Subcutaneous adipose tissue (tissue), 4 donors: ENCODE results near the gene PLEKHA8. TPM values are rescaled to one million over a fixed set of nuclear protein-coding genes. Genes with fewer than 3 reads are reported as not detected.

Experiments
- total RNA-seq, 4 donors: library from RNA; depleted of rRNA; stranded (reverse); fragments of >200 nt; gene quantifications; one replicate each; pipeline ENCODE4 v1.1.0, GENCODE V29; 2016
- TF ChIP-seq, protein P1 (sequence below): fragments of 450-650 bp; IDR thresholded peaks from one replicate; pipeline ENCODE4 v1.5.1; 2016; ENCODE audit warnings: low read depth, mild to moderate bottlenecking, control low read depth, antibody characterized with exemption, moderate library complexity

Gene PLEKHA8
- total RNA-seq, 4 donors from 2014 or later, result 7.8 to 13.9 (median 8.6) TPM

DNA sequence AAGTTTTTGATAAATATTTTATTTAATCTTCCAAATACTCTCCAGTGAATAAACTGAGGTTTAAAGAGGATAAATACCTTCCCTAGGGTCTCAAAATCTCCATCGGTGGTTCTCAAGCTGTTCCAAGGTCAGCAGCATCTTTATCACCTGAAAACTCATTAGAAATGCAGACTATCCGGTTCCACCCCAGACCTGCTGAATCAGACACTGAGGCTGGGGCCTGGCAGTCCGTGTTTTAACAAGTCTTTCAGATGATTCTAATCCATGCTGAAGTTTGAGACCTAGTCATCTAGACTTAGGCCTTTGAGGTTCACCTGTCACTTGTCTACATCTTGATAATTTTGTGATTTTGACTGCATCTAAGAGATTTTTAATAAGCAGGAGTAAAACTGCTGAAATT lies 37.5 kb downstream of the PLEKHA8 start:
- TF ChIP-seq, protein P1, sequence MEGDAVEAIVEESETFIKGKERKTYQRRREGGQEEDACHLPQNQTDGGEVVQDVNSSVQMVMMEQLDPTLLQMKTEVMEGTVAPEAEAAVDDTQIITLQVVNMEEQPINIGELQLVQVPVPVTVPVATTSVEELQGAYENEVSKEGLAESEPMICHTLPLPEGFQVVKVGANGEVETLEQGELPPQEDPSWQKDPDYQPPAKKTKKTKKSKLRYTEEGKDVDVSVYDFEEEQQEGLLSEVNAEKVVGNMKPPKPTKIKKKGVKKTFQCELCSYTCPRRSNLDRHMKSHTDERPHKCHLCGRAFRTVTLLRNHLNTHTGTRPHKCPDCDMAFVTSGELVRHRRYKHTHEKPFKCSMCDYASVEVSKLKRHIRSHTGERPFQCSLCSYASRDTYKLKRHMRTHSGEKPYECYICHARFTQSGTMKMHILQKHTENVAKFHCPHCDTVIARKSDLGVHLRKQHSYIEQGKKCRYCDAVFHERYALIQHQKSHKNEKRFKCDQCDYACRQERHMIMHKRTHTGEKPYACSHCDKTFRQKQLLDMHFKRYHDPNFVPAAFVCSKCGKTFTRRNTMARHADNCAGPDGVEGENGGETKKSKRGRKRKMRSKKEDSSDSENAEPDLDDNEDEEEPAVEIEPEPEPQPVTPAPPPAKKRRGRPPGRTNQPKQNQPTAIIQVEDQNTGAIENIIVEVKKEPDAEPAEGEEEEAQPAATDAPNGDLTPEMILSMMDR, result no peak

DNA sequence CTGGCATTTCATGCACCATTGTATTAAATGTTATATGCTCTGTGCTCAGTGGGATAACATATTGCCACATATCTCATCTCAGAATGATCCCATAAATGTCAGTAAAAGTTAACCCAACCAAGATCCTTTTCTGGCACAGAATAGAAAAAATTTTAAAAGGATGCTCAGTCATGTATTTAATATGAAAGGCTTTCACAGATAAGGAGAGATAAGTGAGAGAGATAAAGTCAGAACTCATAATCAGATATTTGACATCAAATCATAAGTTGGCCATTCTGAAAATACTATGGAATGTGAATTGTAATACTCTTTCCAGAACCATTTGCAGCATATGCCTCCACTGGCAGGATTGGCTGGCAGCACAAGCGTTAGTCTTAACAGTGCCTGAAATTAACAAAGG lies 38.5 kb downstream of the PLEKHA8 start:
- TF ChIP-seq, protein P1, result no peak

DNA sequence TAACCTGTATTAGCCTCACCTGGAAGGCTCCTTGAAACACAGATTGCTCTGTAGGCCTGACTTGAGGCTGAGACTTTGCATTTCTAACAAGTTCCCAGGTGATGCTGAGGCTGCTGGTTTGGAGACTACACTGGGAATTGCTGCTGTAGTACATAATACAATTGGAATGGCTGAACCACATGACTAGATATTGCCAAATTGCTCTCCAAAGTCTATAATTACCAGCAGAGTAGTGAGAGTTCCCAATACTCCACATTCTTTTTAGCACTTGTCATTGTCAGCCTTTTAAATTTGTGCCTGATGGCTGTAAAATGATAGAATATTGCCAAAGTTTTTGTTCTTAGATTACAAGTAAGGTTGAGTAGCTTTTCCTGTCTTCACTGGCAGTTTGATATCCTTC lies 39.9 kb downstream of the PLEKHA8 start:
- TF ChIP-seq, protein P1, result no peak

GRCh38 chr7:30069096-30069867 lies 41.1 kb downstream of the PLEKHA8 start:
- TF ChIP-seq, protein P1, result no peak

- TF ChIP-seq, protein P1, result no peak
Measured at GRCh38 chr7:30070052-30070451, 41.8 kb downstream of the PLEKHA8 start.

DNA sequence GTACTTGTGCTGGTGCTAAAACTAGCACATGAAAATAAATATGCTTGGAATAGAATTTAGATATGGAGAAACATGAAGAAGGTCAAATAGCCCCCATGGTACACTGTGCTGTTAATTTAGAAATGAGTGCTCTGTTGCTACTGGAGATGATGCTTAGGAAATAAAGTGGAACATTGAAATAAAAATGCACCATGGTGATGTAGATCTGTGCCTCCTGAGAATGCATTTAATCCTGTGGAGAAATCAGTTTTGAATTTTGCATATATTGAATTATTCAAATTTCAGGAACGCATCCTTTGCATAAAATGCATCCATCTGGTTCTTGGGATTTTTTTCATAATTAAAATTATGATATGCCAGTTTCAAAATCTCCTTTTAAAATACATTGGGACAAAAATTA lies 44.5 kb downstream of the PLEKHA8 start:
- TF ChIP-seq, protein P1, result no peak

- TF ChIP-seq, protein P1, result no peak
Measured at GRCh38 chr7:30074422-30075030, 46.3 kb downstream of the PLEKHA8 start.
